LHCN-M2 (cell line): ENCODE measurements around the gene GAB2. TPM values are rescaled to one million over a fixed set of nuclear protein-coding genes. Genes with fewer than 3 reads are reported as not detected.

Source experiments
- DNase-seq: peaks from one replicate; pipeline ENCODE4 v3.0.0-alpha.2; 2012; ENCODE audit warnings: low read depth
- total RNA-seq: library from RNA; depleted of rRNA; stranded (reverse); fragments of >200 nt; gene quantifications from 2 replicates; pipeline ENCODE4 v1.2.3, GENCODE V29; 2014

GAB2 gene
- total RNA-seq, 1 experiment from 2014 or later, result 8.1 TPM

DNA sequence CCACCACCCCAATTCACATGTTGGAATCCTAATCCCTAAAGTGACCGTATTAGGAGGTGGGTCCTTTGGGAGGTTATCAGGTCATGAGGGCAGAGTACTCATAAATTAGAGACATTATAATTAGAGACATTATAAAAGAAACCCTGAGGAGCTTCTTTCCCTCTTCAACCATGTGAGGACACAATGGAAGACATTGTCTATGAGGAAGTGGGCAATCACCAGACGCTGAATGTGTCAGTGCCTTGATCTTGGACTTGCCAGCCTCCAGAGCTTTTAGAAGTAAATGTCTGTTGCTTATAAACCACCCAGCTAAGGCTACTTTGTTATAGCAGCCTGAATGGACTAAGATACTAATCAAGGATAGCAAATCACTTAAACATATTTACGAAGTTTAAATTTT lies 14.8 kb downstream of the GAB2 start:
- no peak for DNase-seq

DNA sequence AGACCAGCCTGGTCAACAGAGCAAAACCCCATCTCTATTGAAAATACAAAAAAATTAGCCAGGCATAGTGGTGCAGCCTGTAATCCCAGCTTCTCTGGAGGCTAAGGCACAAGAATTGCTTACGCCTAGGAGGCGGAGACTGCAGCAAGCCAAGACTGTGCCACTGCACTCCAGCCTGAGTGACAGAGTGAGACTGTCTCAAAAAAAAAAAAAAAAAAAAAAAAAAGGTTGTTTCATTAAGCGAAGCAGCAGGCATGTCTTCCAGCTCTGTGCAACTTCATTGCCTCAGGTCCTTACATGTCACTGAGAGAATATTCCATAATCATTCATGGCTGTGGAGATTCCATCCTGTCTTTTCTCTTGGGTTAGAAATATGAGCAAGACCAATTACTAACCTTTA lies 16.9 kb downstream of the GAB2 start:
- no peak for DNase-seq

DNA sequence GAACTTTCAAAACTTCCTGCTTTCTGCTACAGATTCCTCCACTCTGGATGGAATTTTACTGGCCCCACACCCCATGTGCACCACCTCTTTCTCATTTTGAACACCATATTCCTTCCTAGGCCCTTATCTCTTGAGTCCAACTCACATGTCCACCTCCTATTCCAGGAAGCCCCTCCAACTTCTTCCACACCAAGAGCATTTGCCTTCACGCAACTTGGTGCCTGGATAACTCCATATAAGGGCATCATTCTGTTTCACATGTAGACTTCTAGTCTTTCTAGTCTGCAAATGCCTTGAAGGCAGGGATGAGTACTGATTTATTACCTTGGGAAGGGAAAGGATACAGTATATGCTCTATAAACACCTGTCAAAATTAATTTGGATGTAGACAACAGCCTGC lies 17.5 kb downstream of the GAB2 start:
- no peak for DNase-seq

DNA sequence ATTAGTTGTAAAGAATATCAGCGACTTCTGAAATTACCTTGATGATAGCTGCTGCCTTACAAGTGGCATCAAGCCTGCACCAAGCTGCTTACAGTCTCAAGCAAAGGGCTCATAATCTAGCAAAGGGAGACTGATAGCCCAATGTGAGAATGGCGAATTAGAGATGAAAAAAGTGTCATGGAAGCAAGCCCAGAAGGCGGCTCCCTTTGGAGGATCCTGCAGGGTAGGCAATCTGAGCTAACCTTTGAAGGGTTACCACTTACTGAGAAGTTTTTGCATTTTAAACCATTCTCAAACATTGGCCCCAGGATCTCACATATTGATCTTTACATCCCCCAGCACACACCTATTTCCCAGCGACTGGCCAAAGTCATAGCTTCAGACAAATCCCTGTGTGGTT lies 18.5 kb downstream of the GAB2 start:
- DNase-seq, result no peak

DNA sequence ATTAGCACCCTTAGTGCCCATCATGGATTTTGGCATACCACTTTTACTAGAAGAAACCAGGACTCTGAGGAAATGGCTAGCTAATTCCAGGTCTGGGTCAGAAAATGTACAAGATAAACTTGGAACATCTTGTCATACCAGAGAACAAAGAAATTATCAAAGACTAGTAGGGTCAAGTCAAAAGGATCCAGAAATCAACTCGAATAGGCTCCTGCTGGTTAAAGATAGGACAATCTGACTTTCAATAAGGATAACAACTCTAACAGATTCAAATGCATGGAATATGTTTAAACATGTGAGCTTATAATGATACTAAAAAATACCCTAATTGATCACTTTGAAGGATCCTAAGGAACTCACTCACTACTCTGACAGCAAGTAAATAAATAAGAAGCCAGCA lies 18.9 kb downstream of the GAB2 start:
- no peak for DNase-seq

DNA sequence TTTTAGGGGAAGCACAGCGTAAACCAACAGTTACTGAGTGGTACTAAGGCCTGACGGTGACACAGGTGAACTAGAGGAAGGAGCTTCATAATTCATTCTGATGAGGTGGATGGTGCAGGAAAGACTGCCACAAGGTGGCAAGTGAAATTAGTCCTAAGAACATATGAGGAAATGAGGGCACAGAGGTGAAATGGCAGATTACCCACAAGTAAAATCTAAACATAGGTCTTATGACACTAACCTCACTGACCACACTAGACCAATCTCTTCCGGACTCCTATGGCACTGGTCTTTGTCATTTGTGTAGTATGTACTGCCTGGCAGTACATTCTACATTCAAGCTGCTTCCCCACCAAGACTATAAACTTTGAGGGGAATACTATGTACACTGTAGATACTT lies 20.2 kb downstream of the GAB2 start:
- DNase-seq, result no peak

DNA sequence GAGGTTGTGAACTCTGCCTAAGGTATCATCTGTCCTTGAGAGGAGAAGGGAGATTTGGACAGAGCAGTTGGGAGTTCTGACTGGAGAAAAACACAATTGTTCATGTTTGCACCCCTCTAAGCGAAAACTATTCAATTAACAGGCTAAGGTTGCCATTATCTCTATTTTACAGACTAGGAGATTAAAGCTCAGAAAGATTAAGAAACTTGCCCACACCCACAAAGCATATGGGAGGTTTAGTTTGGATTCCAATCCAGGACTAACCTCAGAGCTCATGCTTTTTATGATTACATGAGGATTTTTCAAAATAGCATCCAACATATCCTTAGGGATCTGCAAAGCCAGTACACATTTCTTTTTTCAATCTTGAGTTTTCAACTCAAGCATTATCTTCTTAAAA lies 22.0 kb downstream of the GAB2 start:
- no peak for DNase-seq

DNA sequence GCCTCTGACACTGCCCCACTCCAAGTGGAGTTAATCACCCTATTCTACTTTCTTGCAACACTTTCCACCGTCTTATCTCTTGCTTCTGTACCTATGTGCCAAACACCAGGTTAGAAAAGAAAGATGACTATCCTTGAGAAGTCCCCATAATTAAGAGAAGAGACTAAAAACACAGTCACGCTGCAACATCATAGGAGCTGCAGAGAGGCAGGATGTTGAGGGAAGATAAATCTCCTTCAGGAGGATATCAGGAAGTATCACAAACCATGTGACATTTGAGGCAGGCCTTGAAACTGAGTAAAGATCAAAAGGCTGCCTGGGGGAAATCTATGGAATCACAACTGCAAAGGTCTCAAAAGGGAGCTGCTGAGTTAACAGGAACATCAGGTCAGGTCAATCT lies 24.8 kb downstream of the GAB2 start:
- no peak for DNase-seq

DNA sequence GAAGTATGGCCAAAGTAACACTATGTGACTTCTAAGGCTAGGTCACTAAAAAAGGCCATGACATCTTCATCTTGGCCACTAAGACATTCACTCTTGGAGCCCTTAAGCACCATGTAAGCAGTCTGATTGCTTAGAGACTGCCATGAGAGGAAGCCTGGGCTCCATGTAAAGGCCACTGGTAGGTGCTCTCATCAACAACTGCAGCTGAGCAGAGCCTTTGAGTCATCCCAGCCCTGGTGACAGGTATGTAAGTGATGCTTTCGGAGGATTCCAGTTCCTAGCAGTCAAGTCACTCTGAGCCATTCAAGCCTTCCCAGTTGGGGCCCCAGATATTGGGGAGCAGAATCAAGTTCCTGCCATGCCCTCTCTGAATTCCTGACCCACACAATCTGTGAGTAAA lies 26.2 kb downstream of the GAB2 start:
- DNase-seq, result no peak

DNA sequence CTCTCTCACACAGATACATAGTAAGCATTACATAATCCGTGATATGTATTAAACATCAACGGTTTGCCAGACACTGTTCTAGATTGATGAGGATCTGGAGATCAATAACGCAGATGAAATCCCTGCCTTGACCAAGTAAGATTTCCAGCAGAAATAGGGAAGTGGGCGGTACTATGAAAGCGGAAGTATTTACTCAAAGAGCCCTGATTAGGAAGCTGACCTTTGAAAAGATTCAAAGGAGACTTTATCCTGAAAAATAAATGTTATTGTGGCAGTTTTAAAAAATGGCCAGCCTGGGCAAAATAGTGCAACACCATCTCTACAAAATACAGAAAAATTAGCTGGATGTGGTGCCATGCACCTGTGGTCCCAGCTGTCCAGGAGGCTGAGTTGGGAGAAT lies 26.8 kb downstream of the GAB2 start:
- DNase-seq, result no peak

DNA sequence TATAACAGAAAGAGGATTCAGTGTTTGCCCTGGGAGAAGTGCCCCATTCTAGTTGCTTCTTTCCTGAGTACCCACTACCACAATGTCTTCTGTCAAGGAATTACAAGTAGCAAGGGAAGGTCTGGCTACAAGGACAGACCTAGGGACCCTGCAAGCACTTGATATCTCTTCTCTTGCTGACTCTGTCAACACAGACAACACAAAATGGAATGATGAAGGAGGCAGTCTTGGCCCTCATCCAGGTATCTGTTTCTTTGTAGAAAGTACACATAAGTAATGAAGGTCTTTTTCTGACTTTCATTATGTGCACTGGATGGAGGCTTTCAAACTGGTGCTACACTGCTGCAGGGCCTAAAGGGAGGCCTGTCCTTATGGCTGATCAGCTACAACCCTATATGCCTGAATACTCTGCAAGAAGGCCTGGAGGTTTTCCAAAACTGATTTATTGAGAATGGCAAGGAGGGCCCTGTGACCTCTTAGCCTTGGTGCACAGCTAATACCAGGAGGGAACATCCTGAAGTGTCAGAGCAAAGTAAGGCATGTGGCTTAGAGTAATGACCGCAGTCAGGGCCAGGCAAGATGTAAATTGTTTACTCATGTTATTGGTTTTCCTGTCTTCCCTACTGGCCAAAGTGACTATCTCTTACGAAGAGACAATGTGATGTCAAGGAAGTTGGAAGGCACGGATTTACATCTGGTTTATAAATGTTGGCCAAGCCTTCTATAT lies 31.2 kb downstream of the GAB2 start:
- no peak for DNase-seq

DNA sequence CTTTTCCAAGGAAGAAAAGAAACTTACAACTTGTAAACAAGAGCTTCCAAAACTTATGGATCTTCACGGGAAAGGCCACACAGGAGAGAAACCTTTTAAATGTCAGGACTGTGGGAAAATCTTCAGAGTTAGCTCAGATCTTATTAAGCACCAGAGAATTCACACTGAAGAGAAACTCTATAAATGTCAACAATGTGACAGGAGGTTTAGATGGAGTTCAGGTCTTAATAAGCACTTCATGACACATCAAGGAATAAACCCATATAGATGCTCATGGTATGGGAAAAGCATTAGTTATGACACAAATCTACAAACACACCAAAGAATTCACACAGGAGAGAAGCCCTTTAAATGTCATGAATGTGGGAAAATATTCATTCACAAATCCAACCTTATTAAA lies 32.4 kb downstream of the GAB2 start:
- DNase-seq, result no peak

DNA sequence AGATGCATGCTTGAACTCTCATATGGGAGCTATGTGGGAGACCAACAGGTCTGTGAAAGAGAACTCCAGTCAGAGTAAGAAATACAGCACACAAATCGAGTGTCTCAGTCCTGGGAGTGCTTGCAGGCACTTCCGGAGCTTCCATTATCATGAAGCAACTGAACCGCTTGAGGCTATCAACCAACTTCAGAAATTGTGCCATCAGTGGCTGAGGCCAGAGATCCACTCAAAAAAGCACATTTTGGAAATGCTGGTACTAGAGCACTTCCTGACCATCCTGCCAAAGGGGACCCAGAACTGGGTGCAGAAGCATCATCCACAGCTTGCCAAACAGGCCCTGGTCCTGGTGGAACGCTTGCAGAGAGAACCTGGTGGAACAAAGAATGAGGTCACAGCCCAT lies 33.4 kb downstream of the GAB2 start:
- DNase-seq, result no peak

DNA sequence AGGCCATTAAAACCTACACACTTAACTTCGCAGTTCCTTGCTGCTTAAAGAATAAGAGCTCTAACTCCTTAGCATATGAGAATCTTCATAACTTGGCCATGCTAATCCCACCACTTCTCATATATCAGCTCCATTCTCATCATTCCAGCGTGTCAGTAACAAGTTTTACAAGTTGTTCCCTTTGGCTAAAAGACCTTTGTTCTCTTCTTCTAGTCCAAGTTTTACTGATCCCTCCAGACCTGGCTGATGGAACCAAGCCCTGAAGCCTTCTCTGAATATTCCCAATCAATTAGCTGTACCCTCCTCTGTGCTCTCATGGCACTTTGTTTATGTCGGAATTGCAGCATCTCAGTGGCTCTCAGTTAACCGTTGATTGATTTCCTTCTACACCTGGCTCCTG lies 35.8 kb downstream of the GAB2 start:
- no peak for DNase-seq

DNA sequence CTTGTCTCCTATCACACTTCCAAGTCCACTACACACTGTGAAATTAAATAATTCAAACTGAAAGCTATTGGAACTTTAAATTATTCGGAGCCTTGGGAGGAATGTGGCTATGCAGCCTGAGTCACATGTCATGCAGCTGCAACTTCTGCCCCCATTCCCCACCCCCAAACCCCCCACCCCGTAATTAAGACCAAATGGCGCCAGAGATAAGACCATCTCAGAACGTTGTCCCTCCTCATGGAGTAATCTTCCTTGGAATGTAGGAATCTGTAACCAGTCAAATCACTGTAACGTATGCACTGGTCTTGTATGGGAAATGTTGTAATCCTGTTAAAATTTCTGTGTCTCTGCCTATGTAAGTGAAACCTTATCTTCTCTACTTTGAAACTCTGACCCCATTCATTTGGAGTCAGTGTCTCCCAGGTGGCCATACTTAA lies 37.0 kb downstream of the GAB2 start:
- no peak for DNase-seq

DNA sequence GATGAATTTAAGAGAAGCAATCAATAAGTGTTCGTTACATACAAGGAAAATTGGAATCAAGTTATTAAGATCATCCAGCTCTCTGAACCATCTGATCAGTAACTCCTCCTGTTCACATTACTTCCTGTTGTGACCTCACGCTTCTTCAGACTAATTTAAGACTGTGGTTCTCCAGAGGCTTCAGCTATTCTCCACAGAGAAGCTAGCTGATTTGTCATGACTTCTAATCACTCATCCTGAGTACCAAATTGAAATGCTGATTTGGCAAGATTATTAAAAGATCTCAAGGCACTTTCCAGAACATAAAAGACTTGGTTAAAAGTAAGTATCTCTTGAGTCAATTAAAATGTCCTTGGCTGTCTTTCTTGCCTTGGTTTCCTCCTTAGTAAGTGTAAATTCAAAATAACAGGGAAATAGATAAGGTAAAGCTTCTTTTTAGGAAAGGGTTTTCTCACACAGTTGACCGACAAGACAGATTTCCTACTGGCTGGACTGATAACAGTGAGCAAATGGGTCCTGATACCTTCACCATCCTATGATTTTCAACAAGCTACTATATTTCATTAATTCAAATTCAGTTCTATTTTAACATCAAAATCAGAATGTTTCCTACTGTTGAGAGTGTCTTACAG lies 38.5 kb downstream of the GAB2 start:
- DNase-seq, result peak; percentile 6

DNA sequence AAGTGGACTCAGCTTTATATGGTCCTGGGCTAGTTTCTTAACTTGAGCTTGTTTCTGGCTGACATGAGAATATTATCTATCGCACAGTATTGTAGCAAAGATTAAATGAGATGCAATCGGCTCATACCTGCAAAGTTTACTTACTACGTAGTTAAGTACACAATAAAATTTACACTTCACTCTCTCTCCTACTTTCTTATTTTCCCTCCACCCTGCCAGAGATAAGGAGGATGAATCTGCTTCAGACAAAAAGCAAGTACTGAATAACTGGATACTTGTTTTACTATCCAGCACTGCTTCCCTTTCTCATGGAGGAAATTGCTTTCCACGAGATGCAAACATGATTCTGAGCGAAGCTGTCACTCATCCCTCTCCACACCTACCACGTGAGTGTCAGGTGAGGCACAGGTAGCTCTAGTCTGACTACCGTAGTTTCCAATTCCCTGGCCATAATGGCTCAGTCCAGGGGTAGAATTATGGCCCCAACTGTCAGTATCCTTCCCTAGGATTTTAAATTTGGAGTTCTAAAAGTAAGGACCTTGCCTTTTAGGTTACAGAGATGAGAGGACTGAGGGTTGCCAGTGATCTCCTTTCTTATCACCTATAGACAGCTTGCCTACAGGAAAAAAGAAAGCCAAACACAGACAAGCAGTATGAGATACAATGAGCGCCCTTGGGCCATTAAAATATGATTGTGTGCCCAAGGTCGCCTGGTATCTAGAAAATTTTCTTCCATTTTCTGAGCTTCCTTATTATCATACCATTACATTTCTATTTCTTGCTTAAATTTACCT lies 39.8 kb downstream of the GAB2 start:
- no peak for DNase-seq

DNA sequence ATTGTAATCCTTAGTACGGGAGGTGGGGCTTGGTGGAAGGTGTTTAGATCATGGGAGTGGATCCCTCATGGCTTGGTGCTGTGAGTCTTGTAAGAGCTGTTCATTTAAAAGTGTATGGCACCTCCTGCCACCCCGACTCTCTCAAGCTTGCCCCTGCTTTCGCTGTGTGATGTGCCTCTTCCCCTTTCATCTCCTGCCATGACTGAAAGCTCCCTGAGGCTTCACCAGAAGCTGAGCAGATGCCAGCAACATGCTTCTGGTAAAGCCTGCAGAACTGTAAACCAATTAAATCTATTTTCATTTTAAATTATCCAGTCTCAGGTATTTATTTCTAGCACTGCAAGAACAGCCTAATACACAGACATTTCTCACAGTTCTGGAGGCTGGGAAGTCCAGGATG lies 40.8 kb downstream of the GAB2 start:
- no peak for DNase-seq

DNA sequence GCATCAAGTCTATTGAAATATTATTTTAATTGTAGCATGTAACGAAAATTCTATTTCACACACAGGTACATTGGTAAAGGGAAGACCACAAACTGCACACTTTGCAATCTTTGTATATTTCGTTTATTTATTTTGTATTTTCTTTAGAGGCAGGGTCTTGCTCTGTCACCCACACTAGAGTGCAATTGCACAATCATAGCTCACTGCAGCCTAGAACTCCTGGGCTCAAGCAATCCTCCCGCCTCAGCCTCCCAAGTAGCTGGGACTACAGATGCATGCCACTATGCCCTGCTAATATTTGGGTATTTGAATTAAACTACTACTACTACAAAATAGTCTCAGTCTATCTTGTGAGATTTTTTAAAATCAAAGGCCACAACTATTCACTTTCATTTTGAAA lies 42.7 kb downstream of the GAB2 start:
- no peak for DNase-seq

DNA sequence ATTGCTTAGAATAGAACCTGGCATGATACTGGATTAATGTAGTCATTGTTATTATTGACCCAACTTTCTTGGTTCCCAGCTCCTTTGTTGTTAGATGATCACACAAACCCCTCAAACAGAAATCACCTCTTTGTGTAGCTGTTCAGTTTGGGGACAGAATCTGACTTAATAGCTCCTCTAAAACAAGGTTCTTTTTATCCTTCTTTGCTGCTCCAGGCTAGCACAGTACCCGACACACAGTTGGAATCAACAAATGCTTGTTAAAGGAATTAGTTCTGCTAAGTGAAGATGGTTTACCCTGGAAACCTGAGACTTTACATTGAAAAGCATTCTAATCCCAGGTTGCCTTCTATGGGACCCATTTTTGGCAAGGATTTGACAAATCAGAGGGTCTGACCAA lies 43.9 kb downstream of the GAB2 start:
- no peak for DNase-seq

DNA sequence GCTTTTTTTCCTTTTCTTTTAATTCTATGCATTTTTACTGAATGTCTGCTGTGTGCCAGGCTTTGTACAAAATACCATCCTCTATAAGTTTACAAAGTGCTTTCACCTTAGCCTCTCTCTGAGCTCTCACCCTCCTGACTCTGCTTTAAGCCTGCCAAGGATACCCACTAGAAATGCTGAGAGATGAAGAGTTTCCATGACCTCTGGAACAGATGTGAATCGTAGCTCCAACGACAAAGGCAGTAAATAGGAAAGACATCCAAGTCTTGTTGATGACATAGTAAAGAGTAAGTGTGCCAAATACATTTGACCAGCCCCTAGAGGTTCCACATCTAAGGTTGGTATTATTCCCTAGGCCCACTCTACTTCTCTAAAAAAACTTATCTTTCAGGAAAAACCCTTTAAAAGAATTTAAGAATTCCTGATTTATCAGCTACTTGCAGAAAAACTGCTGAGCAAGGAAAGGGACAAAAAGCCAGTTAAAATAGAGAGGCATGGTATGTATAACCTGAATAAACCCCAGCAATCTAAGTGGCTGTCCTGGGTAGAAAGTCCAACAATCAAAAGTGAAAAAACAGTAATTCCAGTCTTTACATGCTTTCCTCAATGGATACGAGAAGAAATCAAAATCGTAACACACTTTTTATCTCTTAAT lies 45.4 kb downstream of the GAB2 start:
- DNase-seq, result no peak

DNA sequence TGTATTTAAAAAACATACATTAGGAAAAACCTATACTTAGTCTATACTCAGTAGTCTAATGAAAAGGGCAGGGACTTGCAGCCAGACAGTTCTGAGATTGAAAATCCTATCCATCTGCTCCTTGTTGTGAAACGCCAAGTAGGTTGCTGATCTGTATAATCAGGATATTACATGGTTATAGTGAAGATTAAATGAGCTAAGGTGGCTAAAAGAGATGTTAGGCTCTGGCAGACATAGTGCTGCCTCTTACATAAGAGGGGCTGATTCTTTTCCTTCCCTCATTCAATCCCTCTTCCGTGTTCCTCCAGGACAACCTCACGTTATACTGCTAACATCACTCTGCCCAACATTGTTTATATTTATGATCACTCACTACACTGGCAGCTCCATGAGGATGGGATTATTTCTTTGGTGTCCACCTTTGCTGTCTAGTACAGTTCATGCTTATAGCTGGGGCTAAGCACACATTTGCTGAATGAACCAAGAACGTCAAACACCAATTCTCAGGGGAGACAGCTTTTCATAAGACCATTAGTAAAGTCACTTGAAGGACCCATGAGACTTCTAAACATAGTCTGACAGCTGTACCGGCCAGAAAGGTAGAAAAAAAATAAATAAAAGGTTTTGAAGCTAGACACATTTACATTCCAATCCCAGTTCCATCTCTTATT lies 46.3 kb downstream of the GAB2 start:
- DNase-seq, result no peak
